ELR (cell line): ENCODE measurements around the gene ZMIZ1.

Source experiments
- DNase-seq: peaks from one replicate; pipeline ENCODE4 v3.0.0-alpha.2; 2015; ENCODE audit warnings: low read depth

The ZMIZ1 gene

GRCh38 chr10:79356104-79356503 is 287.3 kb downstream of the ZMIZ1 start:
- DNase-seq = no peak

- DNase-seq = no peak
Observed at GRCh38 chr10:79357180-79357579, 288.4 kb downstream of the ZMIZ1 start.

GRCh38 chr10:79358811-79359210 is 290.0 kb downstream of the ZMIZ1 start:
- DNase-seq = no peak

- no peak for DNase-seq
Observed at GRCh38 chr10:79359816-79360498, 291.2 kb downstream of the ZMIZ1 start.

- no peak for DNase-seq
Observed at GRCh38 chr10:79360499-79361342, 292.0 kb downstream of the ZMIZ1 start.

- DNase-seq = no peak
Observed at GRCh38 chr10:79361726-79362397, 293.1 kb downstream of the ZMIZ1 start.
